Mesendoderm (in vitro differentiated cells): Measurements from ENCODE around the gene CDH23.

Source experiments
- DNase-seq: peaks from one replicate; pipeline ENCODE4 v3.0.0; 2013
- H2AK5ac ChIP-seq: 2 replicates; pipeline ENCODE4 v1.6.1; 2013; ENCODE audit warnings: low read length, inconsistent platforms
- H2BK120ac ChIP-seq: 2 replicates; pipeline ENCODE4 v1.6.1; 2013; ENCODE audit warnings: low read depth, mild to moderate bottlenecking, low read length, moderate library complexity, mixed read lengths
- H2BK15ac ChIP-seq: replicated peaks from 2 replicates; pipeline ENCODE4 v1.6.1; 2013; ENCODE audit warnings: low read depth, mild to moderate bottlenecking, moderate library complexity
- H2BK5ac ChIP-seq: 2 replicates; pipeline ENCODE4 v1.6.1; 2013; ENCODE audit warnings: low read length, inconsistent platforms
- H3K18ac ChIP-seq: 2 replicates; pipeline ENCODE4 v1.6.1; 2013; ENCODE audit warnings: mild to moderate bottlenecking, low read length, mixed read lengths
- H3K23ac ChIP-seq: one replicate; pipeline ENCODE4 v1.6.1; 2013; ENCODE audit warnings: low read length
- H3K27ac ChIP-seq: 2 replicates; pipeline ENCODE4 v1.5.1; 2013; ENCODE audit warnings: low read depth, mild to moderate bottlenecking, inconsistent platforms, low read length, moderate library complexity
- H3K27me3 ChIP-seq: 2 replicates; pipeline ENCODE4 v1.6.1; 2013; ENCODE audit warnings: low read length, control low read depth, mild to moderate bottlenecking, inconsistent platforms; ENCODE audit not compliant: insufficient read depth, poor library complexity
- H3K36me3 ChIP-seq: 2 replicates; pipeline ENCODE4 v1.6.1; 2013; ENCODE audit warnings: low read length, inconsistent platforms; ENCODE audit not compliant: control insufficient read depth, insufficient read depth
- H3K4ac ChIP-seq: one replicate; pipeline ENCODE4 v1.6.1; 2013; ENCODE audit warnings: low read depth, mild to moderate bottlenecking, low read length, moderate library complexity
- H3K4me1 ChIP-seq: 2 replicates; pipeline ENCODE4 v1.6.1; 2013; ENCODE audit warnings: low read depth, low read length, inconsistent platforms; ENCODE audit not compliant: control insufficient read depth
- H3K4me2 ChIP-seq: 2 replicates; pipeline ENCODE4 v1.6.1; 2013; ENCODE audit warnings: low read length
- H3K4me3 ChIP-seq: 2 replicates; pipeline ENCODE4 v1.5.1; 2013; ENCODE audit warnings: mild to moderate bottlenecking, low read length
- H3K56ac ChIP-seq: one replicate; pipeline ENCODE4 v1.6.1; 2013; ENCODE audit warnings: low read length
- H3K79me1 ChIP-seq: 2 replicates; pipeline ENCODE4 v1.6.1; 2013; ENCODE audit warnings: low read length, inconsistent platforms
- H3K79me2 ChIP-seq: 2 replicates; pipeline ENCODE4 v1.6.1; 2013; ENCODE audit warnings: mild to moderate bottlenecking, low read length; ENCODE audit not compliant: control insufficient read depth, insufficient read depth
- H3K9ac ChIP-seq: 2 replicates; pipeline ENCODE4 v1.6.1; 2013; ENCODE audit warnings: low read length, inconsistent platforms
- H4K5ac ChIP-seq: one replicate; pipeline ENCODE4 v1.6.1; 2013; ENCODE audit warnings: low read length
- H4K8ac ChIP-seq: one replicate; pipeline ENCODE4 v1.6.1; 2013; ENCODE audit warnings: low read depth, mild to moderate bottlenecking, control low read depth, low read length, moderate library complexity
- WGBS: extraction: QIAGEN DNeasy Blood & Tissue Kit; methylation state at CpG from one replicate; pipeline ENCODE4 v1.1.7; 2013; ENCODE audit warnings: low lambda C conversion rate, missing lambda C conversion rate; ENCODE audit not compliant: insufficient coverage; ENCODE audit errors: extremely low coverage; 5-methylcytosine and 5-hydroxymethylcytosine counted together

CDH23 gene

GRCh38 chr10:71765176-71765904 lies 368.6 kb downstream of the CDH23 start:
- Histone ChIP-seq H2AK5ac (no peak overlapping the region), H4K5ac (no peak overlapping the region), H3K56ac (no peak overlapping the region), H3K9ac (no peak overlapping the region), H3K79me1 (no peaks in the 10 kb centered on the region), H3K4me1 (no peaks in the 10 kb centered on the region), H3K27ac (no peak overlapping the region), H3K4me3 (no peak overlapping the region), H2BK5ac (no peak overlapping the region), H3K36me3 (no peaks in the 10 kb centered on the region), H3K18ac (no peak overlapping the region), H3K27me3 (no peaks in the 10 kb centered on the region), H2BK120ac (no peak overlapping the region), H3K4me2 (no peak overlapping the region), H3K79me2 (no peaks in the 10 kb centered on the region), H4K8ac (no peak overlapping the region), H3K23ac (no peak overlapping the region), H3K4ac (no peak overlapping the region), H2BK15ac (no peak overlapping the region)
- WGBS = no CpG with 5 or more reads among the region's 8 CpGs
- DNase-seq = no peak

- Histone ChIP-seq H4K5ac (no peak overlapping the region), H3K23ac (no peak overlapping the region), H3K4me3 (no peak overlapping the region), H3K18ac (no peak overlapping the region), H2BK15ac (no peak overlapping the region), H3K9ac (no peak overlapping the region), H4K8ac (no peak overlapping the region), H2BK5ac (no peak overlapping the region), H3K27me3 (no peaks in the 10 kb centered on the region), H3K36me3 (no peaks in the 10 kb centered on the region), H2BK120ac (no peak overlapping the region), H3K56ac (no peak overlapping the region), H3K79me1 (no peaks in the 10 kb centered on the region), H3K4me2 (no peak overlapping the region), H3K79me2 (no peaks in the 10 kb centered on the region), H2AK5ac (no peak overlapping the region), H3K27ac (no peak overlapping the region), H3K4me1 (no peaks in the 10 kb centered on the region), H3K4ac (no peak overlapping the region)
- DNase-seq = no peak
- no CpG with 5 or more reads among the region's 22 CpGs for WGBS
Measured at GRCh38 chr10:71765906-71766716, 369.4 kb downstream of the CDH23 start.

GRCh38 chr10:71766717-71767419 lies 370.1 kb downstream of the CDH23 start:
- Histone ChIP-seq H3K27ac (no peak overlapping the region), H4K5ac (no peak overlapping the region), H4K8ac (no peak overlapping the region), H2BK15ac (no peak overlapping the region), H3K4ac (no peak overlapping the region), H3K4me1 (no peaks in the 10 kb centered on the region), H3K36me3 (no peaks in the 10 kb centered on the region), H3K27me3 (no peaks in the 10 kb centered on the region), H3K18ac (no peak overlapping the region), H3K56ac (no peak overlapping the region), H2BK120ac (no peak overlapping the region), H3K79me1 (no peaks in the 10 kb centered on the region), H3K9ac (no peak overlapping the region), H2AK5ac (no peak overlapping the region), H3K4me3 (no peak overlapping the region), H3K4me2 (no peak overlapping the region), H3K23ac (no peak overlapping the region), H3K79me2 (no peaks in the 10 kb centered on the region), H2BK5ac (no peak overlapping the region)
- no CpG with 5 or more reads among the region's 10 CpGs for WGBS
- peak; percentile 73 for DNase-seq

- Histone ChIP-seq H3K79me1 (no peaks in the 10 kb centered on the region), H2BK5ac (no peak overlapping the region), H3K27ac (no peak overlapping the region), H3K36me3 (no peaks in the 10 kb centered on the region), H3K18ac (no peak overlapping the region), H3K4ac (no peak overlapping the region), H3K4me3 (no peak overlapping the region), H3K9ac (no peak overlapping the region), H4K5ac (no peak overlapping the region), H3K79me2 (no peaks in the 10 kb centered on the region), H4K8ac (no peak overlapping the region), H3K27me3 (no peaks in the 10 kb centered on the region), H3K4me2 (no peak overlapping the region), H2AK5ac (no peak overlapping the region), H2BK120ac (no peak overlapping the region), H3K56ac (peak overlapping the region; percentile 25), H2BK15ac (no peak overlapping the region), H3K23ac (no peak overlapping the region), H3K4me1 (no peaks in the 10 kb centered on the region)
- no CpG with 5 or more reads among the region's 10 CpGs for WGBS
- no peak for DNase-seq
Measured at GRCh38 chr10:71767420-71768035, 370.8 kb downstream of the CDH23 start.

- Histone ChIP-seq H2BK120ac (no peak overlapping the region), H3K27me3 (no peaks in the 10 kb centered on the region), H2BK5ac (no peak overlapping the region), H2BK15ac (no peak overlapping the region), H4K5ac (no peak overlapping the region), H3K4me1 (no peaks in the 10 kb centered on the region), H3K27ac (no peak overlapping the region), H3K36me3 (no peaks in the 10 kb centered on the region), H3K56ac (no peak overlapping the region), H4K8ac (no peak overlapping the region), H3K4me3 (no peak overlapping the region), H3K79me1 (no peaks in the 10 kb centered on the region), H3K4me2 (no peak overlapping the region), H3K79me2 (no peaks in the 10 kb centered on the region), H3K18ac (no peak overlapping the region), H3K4ac (no peak overlapping the region), H3K23ac (no peak overlapping the region), H3K9ac (no peak overlapping the region), H2AK5ac (no peak overlapping the region)
- DNase-seq = no peak
- no CpG with 5 or more reads among the region's 5 CpGs for WGBS
Measured at GRCh38 chr10:71769279-71769823, 372.6 kb downstream of the CDH23 start.
